Measurements from ENCODE around the gene OR2AK2. TPM values are rescaled to one million over a fixed set of nuclear protein-coding genes. Genes with fewer than 3 reads are reported as not detected.

Gene OR2AK2
- total RNA-seq, 1 experiment from 2014 or later: not detected

GRCh38 chr1:247936415-247936814 lies 28.6 kb upstream of the OR2AK2 start:
- BruUV-seq (replicated peaks): no TSS peak

More at GRCh38 chr1:247936415-247936814, 28.6 kb upstream of the OR2AK2 start:
- no peaks in the 10 kb centered on the region for H3K4me1 ChIP-seq (ENCODE audit: control insufficient read depth in 1 of 2, insufficient read depth in 2 of 2, low read length in 2 of 2)
- intact Hi-C loops (cut with micrococcal nuclease): no loop called here
- H3K36me3 ChIP-seq (ENCODE audit: control insufficient read depth in 1 of 2, insufficient read depth in 2 of 2, low read length in 2 of 2): no peaks in the 10 kb centered on the region
- no peak overlapping the region for H3K4me2 ChIP-seq (ENCODE audit: low read length)
- H4K20me1 ChIP-seq (ENCODE audit: insufficient read depth): no peaks in the 10 kb centered on the region
- H2AFZ ChIP-seq (ENCODE audit: low read depth, low read length, poor library complexity, severe bottlenecking): no peak overlapping the region
- no peak overlapping the region for H3K4me3 ChIP-seq (replicated peaks in 1 of 2; ENCODE audit: low read depth in 1 of 2, low read length in 2 of 2)
- no peak for ATAC-seq
- RAD21 ChIA-PET (ENCODE audit: low non-redundant PET in 1 of 2, low total read pairs in 2 of 2, uncharacterized antibody in 2 of 2, unreplicated experiment in 2 of 2): no interaction called here
- H3K79me2 ChIP-seq (ENCODE audit: insufficient read depth, low read length): no peaks in the 10 kb centered on the region
- DNase-seq (ENCODE audit: low read depth, low spot score): no peak
- POLR2A ChIA-PET: no interaction called here
- no peaks in the 10 kb centered on the region for H3K27me3 ChIP-seq (ENCODE audit: insufficient read depth, low read length)
- CTCF ChIA-PET: no interaction called here
- TF ChIP-seq ZBTB33 (IDR thresholded peaks at IDR 0.05; ENCODE audit: extremely low read depth, insufficient replicate concordance, low read length) (no peak), POLR2A (IDR thresholded peaks at IDR 0.05; ENCODE audit: borderline replicate concordance, extremely low read depth, insufficient read depth, insufficient read length) (no peak), CTCF (IDR thresholded peaks at IDR 0.05 in 2 of 3, conservative IDR thresholded peaks at IDR 0.05 in 1 of 3; ENCODE audit: borderline replicate concordance in 1 of 3, insufficient read depth in 1 of 3, low read depth in 2 of 3, low read length in 2 of 3) (no peak), EGR1 (IDR thresholded peaks at IDR 0.05; ENCODE audit: low read depth) (no peak)
- no peak overlapping the region for H3K27ac ChIP-seq (ENCODE audit: low read depth, low read length)
- H3K9me3 ChIP-seq (ENCODE audit: control insufficient read depth in 1 of 2, insufficient read depth in 1 of 2, low read depth in 1 of 2, low read length in 2 of 2): peaks cover 0 to 5% of the 10 kb centered on the region in 2 experiments; a peak in 1 of 4 replicates
- H3K9me2 ChIP-seq (ENCODE audit: insufficient read depth): no peaks in the 10 kb centered on the region
- no peak overlapping the region for H3K9ac ChIP-seq (ENCODE audit: low read length)
